ENCODE data around the gene MYO5A. TPM values are rescaled to one million over a fixed set of nuclear protein-coding genes. Genes with fewer than 3 reads are reported as not detected.
A peak's percentile ranks its signal among the peaks of the same experiment; 100 is the strongest.
"Not testable (repeated sequence)": the region's sequence is repeated elsewhere in the genome, so short reads cannot be mapped to it uniquely, and the experiment has no call there.

MYO5A gene
- total RNA-seq, 4 donors from 2014 or later, result 8.9 to 65.2 (median 12.7) TPM

DNA sequence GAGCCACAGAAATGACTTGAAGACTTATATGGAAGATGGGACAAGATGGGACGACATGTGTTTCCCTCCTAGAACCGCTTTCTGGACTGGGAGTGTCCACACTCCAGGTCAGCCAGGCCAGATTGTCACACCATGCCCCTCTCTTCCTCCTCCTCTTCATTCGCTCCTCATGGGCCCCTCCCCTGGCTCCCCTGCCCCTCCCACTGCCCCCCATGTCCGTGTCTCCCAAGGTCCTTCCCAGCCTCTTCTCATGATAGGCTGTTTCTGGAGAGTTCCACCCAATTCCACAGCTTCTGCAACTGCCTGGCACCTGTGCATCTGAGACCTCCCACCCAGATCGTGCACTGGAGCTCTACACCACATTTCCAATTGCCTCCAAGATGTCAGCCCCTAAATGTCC is 239.7 kb downstream of the MYO5A start:
- Histone ChIP-seq H3K4me3 (no peak overlapping the region), H3K4me1 (peaks cover 0 to 23% (median 2%) of the 10 kb centered on the region in 4 donors)
- TF ChIP-seq POLR2A (IDR thresholded peaks at IDR 0.05), result no peak

DNA sequence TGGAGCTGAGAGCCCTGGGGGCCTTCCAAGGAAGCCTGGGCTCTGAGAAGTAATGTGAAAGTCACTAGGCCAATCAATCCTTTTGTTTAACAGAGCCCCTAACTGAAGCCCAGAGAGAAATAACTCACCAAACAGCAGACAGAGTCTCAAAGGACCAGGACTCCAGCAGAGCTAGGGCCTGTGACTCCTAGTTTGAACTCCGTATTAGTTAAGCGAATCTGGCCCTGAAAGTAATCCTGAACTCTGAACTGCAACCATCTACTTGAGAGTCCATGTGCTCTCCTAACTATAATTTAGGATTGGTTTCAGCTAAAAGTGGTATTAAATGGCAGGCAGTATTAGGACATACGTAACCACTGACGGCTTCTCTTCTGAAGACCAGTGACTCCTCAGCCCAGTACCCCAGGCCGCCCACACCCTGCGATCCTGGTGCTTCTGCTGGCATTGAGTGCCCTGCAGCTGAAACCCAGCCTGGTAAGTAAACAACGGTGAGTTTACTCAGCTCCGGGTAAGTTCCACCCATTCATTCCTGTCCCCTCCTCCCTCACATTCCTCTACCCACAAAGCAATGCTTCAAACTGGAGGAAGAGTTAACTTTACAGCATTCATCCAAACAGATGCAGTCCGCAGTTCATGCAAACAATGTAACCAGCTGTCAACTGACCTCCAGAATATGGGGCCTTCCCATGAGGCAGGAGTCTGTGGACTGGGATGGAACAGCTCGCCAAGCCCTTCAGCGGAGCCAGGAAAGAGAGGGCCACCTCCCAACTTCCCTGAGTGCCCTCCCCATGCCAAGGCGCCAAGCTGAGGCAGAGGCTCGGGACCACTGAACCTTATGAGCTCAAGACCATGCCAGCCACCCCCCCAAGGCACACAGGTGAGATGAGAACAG is 240.4 kb downstream of the MYO5A start:
- Histone ChIP-seq H3K27me3 (no peaks in the 10 kb centered on the region), H3K36me3 (no peaks in the 10 kb centered on the region), H3K4me1 (peaks cover 0 to 23% (median 2%) of the 10 kb centered on the region in 4 donors), H3K4me3 (no peak overlapping the region), H3K27ac (peak overlapping the region in 3 of 4 donors; percentile 23 to 76 (median 56)), H3K9me3 (no peaks in the 10 kb centered on the region)
- peak in 1 of 2 donors; percentile 20 for TF ChIP-seq POLR2A (IDR thresholded peaks at IDR 0.05)
- TF ChIP-seq, protein P1, sequence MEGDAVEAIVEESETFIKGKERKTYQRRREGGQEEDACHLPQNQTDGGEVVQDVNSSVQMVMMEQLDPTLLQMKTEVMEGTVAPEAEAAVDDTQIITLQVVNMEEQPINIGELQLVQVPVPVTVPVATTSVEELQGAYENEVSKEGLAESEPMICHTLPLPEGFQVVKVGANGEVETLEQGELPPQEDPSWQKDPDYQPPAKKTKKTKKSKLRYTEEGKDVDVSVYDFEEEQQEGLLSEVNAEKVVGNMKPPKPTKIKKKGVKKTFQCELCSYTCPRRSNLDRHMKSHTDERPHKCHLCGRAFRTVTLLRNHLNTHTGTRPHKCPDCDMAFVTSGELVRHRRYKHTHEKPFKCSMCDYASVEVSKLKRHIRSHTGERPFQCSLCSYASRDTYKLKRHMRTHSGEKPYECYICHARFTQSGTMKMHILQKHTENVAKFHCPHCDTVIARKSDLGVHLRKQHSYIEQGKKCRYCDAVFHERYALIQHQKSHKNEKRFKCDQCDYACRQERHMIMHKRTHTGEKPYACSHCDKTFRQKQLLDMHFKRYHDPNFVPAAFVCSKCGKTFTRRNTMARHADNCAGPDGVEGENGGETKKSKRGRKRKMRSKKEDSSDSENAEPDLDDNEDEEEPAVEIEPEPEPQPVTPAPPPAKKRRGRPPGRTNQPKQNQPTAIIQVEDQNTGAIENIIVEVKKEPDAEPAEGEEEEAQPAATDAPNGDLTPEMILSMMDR (IDR thresholded peaks at IDR 0.05), result no peak
- DNase-seq, result peak in 2 of 3 donors; percentile 71

More for the DNA sequence above, 239.7 kb downstream of the MYO5A start:
- Histone ChIP-seq H3K9me3 (no peaks in the 10 kb centered on the region), H3K27me3 (no peaks in the 10 kb centered on the region), H3K27ac (peak overlapping the region in 3 of 4 donors; percentile 17 to 76 (median 56)), H3K36me3 (no peaks in the 10 kb centered on the region)
- DNase-seq, result no peak

DNA sequence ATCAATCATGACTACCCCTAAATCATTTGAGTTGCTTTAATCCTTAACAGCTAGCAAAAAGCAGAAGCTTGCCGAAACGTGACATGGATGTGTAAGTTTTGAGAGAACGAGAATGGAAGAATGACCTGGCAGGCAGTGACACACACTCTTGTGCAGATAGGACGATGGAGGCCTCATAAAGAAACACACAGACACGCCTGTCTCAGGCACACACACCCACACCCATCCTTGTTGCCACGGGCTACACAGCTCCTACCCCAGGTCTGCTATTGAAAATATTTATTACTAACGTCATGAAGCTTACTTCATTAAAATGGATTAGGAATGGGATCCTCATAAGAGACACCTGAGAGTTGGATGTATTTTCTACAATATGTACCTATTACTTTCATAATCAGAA is 241.6 kb downstream of the MYO5A start:
- peak overlapping the region in 2 of 4 donors; percentile 56 to 76 for H3K27ac ChIP-seq
- no peaks in the 10 kb centered on the region for H3K27me3 ChIP-seq
- H3K36me3 ChIP-seq, result no peaks in the 10 kb centered on the region
- peaks cover 0 to 23% (median 2%) of the 10 kb centered on the region in 4 donors for H3K4me1 ChIP-seq
- no peak overlapping the region for H3K4me3 ChIP-seq
- no peak for TF ChIP-seq POLR2A (IDR thresholded peaks at IDR 0.05)
- TF ChIP-seq, protein P1 (IDR thresholded peaks at IDR 0.05), result no peak
- DNase-seq, result peak in 2 of 3 donors; percentile 61 to 63
- no peaks in the 10 kb centered on the region for H3K9me3 ChIP-seq

DNA sequence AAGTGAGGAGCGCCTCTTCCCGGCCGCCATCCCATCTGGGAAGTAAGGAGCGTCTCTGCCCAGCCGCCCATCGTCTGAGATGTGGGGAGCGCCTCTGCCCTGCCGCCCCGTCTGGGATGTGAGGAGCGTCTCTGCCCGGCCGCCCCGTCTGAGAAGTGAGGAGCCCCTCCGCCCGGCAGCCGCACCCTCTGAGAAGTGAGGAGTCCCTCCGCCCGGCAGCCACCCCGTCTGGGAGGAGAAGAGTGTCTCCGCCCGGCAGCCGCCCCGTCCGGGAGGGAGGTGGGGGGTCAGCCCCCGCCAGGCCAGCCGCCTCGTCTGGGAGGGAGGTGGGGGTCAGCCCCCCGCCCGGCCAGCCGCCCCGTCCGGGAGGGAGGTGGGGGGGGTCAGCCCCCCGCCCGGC is 242.7 kb downstream of the MYO5A start:
- not testable (repeated sequence) for DNase-seq, H3K4me3 ChIP-seq, H3K27ac ChIP-seq, H3K36me3 ChIP-seq, H3K9me3 ChIP-seq, H3K27me3 ChIP-seq
- peaks cover 0 to 23% (median 2%) of the 10 kb centered on the region in 4 donors for H3K4me1 ChIP-seq

DNA sequence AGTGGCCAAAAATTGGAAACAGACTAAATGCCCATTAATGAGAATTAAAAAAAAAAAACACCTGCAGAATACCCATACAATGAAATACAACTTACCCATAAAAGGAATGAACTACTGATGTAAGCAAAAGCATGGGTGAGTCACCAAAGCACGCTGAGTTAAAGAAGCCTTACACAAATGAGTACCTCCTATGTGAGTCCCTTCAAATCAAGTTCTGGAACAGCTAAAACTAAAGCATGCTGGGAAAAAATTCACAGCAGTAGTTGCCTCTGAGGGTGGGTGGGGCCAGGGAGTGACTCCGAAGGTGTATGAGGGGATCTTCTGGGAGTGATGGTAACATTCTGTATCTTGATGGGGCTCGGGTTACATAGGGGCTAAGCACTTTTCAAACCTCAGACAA is 244.5 kb downstream of the MYO5A start:
- TF ChIP-seq POLR2A (IDR thresholded peaks at IDR 0.05), result no peak
- TF ChIP-seq, protein P1 (IDR thresholded peaks at IDR 0.05), result no peak
- H3K9me3 ChIP-seq, result no peaks in the 10 kb centered on the region
- H3K4me1 ChIP-seq, result peaks cover 0 to 19% (median 2%) of the 10 kb centered on the region in 4 donors
- no peaks in the 10 kb centered on the region for H3K27me3 ChIP-seq
- no peak for DNase-seq
- H3K27ac ChIP-seq, result no peak overlapping the region
- no peak overlapping the region for H3K4me3 ChIP-seq
- H3K36me3 ChIP-seq, result no peaks in the 10 kb centered on the region

- no peaks in the 10 kb centered on the region for H3K9me3 ChIP-seq
- peaks cover 0 to 10% (median 2%) of the 10 kb centered on the region in 4 donors for H3K4me1 ChIP-seq
- H3K27me3 ChIP-seq, result no peaks in the 10 kb centered on the region
- no peak overlapping the region for H3K27ac ChIP-seq
- TF ChIP-seq, protein P1 (IDR thresholded peaks at IDR 0.05), result no peak
- TF ChIP-seq POLR2A (IDR thresholded peaks at IDR 0.05), result no peak
- H3K4me3 ChIP-seq, result no peak overlapping the region
- H3K36me3 ChIP-seq, result no peaks in the 10 kb centered on the region
- no peak for DNase-seq
Observed at GRCh38 chr15:52283281-52283680, 245.4 kb downstream of the MYO5A start.

Measured in Peyer's patch (tissue), 4 donors.